DMS114 treated with DMSO at 0.1 percent for 48 hours (cell line): ENCODE data around the gene EXOC4.

Experiments used
- DNase-seq: peaks from one replicate; lab custom pipeline; 2025; ENCODE audit not compliant: unreplicated experiment; lab: John Stamatoyannopoulos, UW

EXOC4 gene

GRCh38 chr7:134014935-134015334 lies 762.1 kb downstream of the EXOC4 start:
- DNase-seq: no peak

GRCh38 chr7:134016223-134016941 lies 763.5 kb downstream of the EXOC4 start:
- DNase-seq: peak; percentile 18

- no peak for DNase-seq
Measured at GRCh38 chr7:134016942-134017303, 764.0 kb downstream of the EXOC4 start.

GRCh38 chr7:134018306-134018705 lies 765.4 kb downstream of the EXOC4 start:
- DNase-seq: no peak

GRCh38 chr7:134019251-134019650 lies 766.4 kb downstream of the EXOC4 start:
- no peak for DNase-seq

- DNase-seq: no peak
Measured at GRCh38 chr7:134021836-134022235, 769.0 kb downstream of the EXOC4 start.

DNA sequence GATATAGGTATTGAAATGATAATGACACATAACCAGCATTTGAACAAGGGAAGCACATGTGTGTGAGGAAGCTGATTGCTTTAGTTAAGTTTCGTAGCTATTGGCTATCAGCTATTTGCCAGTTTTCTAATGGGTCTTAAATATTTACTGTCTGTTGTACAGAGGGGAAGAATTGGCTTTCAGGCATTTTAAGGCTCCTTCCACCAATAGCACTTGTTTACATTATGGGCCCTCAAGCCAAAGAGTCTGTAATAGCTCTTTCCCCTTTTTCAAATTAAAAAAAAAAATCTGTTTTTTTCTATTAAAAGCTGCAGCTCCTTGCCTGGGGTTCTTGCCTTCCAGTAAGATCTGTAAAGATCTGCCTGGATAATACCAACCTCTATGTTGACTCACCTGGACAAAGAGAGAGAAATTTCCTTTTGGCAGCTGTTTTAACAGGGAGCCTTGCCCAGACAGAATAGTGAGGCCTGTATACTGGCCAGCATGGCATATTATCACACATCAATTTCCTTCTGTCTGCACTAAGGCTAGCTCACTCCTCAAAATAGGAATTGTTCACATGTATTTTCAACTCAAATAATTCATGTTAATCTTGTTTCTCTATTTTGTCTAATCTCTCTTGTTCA lies 769.5 kb downstream of the EXOC4 start:
- no peak for DNase-seq

DNA sequence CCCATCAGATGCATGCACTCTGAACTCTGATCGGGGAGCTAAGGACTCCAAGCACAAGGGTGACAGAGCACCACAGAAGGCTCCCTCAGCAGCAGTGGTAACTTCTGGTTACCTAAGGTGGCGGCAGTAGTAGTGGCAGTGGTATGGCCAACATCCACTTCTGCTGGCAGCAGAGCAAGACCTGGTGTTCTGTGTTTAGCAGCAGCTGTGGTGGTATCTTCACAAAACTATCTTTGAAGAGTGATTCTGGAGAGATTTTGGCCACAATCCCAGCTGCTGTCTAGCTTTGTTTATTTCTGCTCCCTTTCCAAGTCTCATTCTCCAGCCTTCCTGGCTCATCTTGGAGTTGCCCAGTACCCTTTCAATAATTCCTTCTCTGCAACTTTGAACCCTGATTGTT lies 771.9 kb downstream of the EXOC4 start:
- no peak for DNase-seq

- no peak for DNase-seq
Measured at GRCh38 chr7:134028853-134029252, 776.0 kb downstream of the EXOC4 start.

DNA sequence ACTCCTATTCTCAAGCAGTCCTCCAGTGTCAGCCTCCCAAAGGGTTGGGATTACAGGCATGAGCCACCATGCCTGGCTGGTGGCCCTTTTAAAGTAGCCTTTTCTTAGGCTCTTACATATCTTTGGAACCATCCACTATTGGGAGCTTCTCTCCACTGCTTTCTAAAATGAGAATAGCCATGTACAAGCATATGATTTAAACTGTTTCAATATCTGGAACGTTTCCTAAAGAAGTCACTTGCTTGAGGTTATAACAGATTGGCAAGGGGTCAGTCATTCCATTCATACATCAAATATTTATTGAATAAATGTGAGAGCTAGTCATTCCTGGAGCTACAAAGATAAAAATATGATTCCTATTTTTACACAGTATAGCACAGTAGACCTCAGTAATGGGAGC lies 776.9 kb downstream of the EXOC4 start:
- DNase-seq: no peak

GRCh38 chr7:134030460-134030865 lies 777.6 kb downstream of the EXOC4 start:
- DNase-seq: no peak

DNA sequence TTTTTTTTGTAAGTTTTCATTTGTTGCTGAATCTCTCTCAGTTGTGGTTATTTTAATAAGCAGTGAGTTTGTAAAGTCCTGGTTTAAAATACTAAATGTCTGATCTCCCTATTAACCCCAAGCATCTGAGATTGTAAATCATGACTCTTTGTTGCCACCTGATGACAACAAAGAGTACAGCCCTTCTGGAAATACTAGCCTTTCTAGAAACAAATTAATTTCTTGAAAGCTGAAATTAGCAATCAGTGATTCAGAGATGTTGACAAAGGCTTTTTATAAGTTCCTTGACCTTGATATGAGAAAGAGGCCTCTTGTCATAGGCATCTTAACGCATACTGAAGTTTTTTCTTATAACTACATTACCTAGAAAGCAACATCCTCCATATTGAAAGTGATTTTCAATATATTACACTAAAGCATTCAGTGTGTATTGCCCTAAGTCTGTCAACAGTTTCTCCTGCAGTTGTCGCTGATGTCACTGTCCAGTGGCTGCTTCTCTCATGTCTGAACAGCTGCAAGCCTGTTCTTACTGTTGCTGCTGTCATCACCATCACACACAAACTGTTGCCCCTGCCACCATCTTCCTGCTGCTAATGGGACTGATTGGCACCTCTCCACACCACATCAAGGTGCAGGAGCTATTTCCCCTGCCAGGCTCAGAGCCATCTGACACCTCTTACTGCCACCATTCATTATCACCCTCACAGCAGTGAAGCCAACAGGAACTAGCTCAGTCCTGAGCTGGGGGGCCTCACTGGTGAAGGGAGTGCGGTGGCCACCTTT lies 779.1 kb downstream of the EXOC4 start:
- DNase-seq: no peak

DNA sequence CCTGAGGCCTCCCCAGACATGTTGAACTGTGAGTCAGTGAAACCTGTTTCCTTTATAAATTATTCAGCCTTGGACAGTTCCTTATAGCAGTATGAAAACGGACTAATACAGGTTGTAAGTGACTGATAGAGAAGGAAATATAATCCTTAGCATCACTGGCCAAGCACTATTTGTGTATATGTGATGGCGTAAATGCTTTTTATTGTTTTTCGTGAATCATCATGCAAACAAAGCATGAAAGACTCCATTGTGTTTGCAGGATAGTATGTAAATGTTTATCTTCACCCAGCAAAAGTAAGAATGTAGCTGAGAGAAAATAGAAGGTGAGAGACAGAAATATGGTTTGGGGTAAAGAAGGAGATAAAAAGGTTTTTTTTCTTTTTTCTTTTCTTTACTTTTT lies 781.8 kb downstream of the EXOC4 start:
- no peak for DNase-seq

DNA sequence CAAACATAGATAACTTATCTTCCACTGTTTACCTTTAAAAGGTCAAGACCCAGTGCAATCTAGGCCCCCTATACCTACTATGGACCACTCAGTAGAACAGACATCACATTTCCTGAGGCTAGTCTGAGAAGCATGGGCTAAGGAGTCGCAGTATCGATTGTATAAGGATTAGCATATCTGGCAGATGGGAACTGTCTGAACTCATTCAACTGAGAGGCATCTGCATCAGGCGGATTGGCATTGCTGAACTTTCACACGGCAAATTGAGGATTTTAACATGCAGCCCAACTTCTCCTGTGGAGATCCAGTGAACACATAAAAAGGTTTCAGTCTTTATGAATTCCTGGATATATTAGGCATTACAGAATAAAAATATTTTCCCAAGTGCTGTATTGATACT lies 785.1 kb downstream of the EXOC4 start:
- no peak for DNase-seq

- no peak for DNase-seq
Measured at GRCh38 chr7:134040988-134041387, 788.1 kb downstream of the EXOC4 start.

DNA sequence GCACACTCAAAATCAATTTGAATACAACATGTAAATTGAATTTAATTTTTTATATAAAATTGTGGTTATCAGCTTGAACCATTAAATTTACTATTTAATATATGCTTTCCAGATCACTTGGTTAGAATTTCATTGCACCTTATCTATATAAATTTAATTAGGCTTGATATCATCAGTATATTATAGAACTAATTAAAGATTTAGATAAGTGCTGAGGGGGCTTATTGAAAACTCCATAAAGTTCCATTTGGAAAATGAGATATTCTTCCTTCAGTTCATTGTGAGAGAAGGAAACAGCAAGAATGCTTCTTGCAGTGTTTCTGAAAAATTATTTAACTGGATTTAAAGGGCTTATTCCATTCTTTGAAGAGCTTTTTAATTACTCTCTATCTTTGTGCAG lies 788.6 kb downstream of the EXOC4 start:
- no peak for DNase-seq

DNA sequence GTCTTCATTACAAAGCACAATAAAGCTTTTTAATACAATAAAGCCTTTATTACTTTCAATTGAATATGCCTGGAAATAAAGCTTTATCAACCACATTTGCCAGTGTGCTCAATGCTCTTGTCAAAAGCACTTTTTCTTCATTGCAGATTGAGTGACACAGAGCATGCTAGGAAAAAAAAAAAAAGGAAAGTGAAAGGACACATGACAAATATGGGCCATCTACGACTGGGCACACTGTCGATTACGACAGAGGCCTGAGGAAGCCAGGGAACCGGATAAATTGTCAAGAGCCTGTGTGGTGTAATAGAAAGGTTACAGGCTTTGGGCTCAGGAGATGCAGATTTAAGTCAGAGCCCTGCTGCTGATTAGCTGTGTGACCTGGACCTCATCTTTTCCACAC lies 789.4 kb downstream of the EXOC4 start:
- DNase-seq: no peak

DNA sequence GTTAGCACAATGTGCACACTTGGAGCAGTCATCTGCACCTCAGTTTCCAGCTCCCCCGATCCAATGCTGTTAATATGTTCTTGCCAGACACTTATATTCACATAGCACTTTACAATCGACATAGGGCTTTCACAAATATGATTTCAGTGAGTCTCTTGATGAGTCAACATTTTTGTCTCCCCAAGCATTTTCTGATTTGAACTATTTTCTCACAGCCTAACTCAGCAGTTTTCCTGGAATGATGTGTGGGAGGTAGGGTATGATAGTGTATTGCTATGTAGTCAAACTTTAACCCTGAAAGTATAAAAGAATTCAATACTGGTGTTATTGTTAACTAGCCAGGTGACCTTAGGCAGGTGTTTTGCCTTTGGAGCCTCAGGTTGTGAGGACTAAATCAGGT lies 791.8 kb downstream of the EXOC4 start:
- DNase-seq: no peak

DNA sequence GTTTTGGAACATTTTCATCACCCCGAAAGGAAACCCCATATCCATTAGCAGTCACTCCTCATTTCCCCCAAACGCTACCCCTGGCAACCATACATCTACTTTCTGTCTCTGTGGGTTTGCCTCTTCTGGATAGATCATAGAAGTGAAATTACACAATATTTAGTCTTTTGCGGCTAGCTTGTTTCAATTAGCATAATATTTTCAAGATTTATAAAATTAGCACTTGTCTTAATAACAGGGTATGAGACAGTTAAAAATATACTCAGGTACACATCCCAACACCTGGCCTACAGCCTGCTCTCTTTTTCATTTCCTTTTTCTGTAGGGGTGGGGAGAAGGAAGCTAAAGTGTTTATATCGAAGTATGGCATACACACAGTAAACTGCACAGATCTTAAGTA lies 792.8 kb downstream of the EXOC4 start:
- no peak for DNase-seq

GRCh38 chr7:134046594-134047128 lies 793.8 kb downstream of the EXOC4 start:
- no peak for DNase-seq

DNA sequence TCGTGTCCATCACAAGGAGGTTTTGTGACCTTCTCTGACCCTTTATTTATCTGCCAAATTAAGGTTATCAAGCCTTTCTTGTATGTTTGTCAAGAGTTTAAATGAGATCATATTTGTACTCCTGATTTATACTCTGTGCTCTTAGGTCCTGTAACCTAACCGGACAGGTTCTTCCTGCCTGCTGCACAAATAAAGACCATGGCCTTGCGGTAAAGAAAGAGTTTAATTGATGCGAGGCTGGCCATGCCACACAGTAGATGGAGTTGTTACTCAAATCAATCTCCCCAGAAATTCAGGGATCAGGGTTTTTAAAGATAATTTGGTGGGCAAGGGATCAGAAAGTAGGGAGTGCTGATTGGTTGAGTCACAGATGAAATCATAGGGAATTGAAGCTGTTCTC lies 794.8 kb downstream of the EXOC4 start:
- no peak for DNase-seq

DNA sequence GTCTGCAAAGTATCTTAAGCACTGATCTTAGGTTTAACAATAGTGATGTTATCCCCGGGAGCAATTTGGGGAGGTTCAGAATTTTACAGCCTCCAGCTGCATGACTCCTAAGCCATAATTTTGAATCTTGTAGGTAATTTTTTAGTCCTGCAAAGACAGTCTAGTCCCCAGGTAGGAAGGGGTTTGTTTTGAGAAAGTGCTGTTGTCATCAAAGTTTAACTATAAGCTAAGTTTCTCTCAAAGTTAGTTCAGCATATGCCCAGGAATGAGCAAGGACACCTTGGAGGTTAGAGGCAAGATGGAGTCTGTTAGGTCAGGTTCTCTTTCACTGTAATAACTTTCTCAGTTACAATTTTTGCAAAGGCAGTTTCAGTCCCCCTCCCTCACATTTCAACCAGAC lies 795.3 kb downstream of the EXOC4 start:
- no peak for DNase-seq
